Activated CD4-positive, CD25-positive, alpha-beta regulatory T cell (primary cell): ENCODE data around the gene SUPT3H.

Experiments used
- DNase-seq, 4 experiments: peaks; one replicate each; lab custom pipeline; 2025; lab: John Stamatoyannopoulos, UW

SUPT3H gene

DNA sequence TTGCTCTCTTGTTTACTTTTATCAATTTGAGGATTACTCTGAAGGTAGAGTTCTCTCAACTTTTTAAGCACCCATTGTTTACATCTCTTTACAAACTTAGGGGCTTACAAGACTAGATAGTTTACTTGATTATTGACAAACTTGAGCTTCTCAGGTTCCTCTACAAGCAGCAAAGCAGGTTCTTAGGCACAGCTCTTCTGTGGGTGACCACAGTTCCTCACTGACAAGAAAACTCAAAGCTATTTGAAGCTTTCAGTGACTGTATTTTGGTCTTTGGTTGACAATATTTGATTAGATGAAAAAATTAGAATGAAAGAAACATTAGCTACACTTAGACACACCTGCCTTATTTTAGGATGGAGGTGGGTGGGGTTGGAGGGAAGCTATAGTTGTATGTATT lies 376.9 kb downstream of the SUPT3H start:
- no peak for DNase-seq

DNA sequence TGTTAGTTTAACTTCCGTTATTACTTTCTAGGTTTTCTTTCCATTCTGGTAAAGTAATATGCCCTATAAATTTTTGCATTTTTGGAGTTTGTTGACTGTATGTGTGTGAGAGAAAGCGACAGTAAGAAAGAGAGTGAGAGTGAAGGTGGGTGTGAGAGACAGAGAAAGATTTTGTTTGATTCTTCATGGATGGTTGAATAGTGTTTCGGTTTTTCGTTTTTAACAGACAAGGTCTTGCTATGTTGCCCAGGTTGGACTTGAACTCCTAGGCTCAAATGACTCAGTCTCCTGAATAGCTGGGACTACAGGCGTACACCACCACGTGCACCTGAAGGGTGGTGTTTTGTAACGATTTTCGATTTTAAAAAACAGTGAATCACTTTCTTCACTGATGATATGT lies 378.7 kb downstream of the SUPT3H start:
- DNase-seq, result no peak

DNA sequence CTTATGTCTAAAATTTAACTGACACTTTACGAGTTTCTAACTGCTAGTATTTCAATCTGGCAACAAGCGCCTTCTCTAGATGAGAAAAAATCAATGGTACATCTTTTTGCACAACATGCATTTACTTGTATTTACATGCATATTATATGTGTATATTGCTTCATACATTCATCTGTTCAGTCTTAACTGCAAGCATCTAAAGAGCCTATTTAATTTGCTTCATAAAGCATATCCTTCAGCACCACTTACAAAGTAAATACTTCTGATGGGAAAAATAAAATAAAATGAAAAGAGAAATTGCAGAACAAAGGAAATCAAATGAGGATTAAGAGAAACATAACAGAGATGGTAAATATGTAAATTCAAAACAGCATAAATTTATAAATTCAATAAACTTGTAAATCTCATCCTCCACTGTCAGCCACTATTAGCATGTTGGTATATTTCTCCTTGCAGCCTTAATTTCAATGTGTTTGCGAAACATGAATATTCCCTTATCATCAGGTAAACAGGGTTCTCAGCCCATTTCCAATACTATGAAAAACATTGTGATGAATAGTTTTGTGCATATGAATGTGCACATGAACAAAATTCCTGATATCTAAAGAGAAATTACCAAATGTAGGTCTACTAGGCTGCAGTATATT lies 382.1 kb downstream of the SUPT3H start:
- DNase-seq, result no peak

DNA sequence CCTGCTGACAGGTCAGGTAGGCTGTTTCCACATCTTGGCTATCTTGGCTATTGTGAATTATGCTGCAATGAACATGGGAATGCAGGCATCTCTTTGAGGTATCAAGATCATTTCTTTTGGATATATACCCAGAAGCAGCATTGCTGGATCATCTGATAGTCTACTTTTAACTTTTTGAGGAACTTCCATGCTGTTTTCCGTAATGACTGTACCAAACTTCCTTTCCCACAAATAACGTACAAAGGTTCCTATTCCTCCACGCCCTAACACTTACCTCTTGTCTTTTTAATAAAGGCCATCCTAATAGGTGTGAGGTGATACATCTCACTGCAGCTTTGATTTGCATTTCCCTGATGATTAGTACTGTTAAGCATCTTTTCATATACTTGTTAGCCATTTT lies 388.3 kb downstream of the SUPT3H start:
- DNase-seq, result no peak

DNA sequence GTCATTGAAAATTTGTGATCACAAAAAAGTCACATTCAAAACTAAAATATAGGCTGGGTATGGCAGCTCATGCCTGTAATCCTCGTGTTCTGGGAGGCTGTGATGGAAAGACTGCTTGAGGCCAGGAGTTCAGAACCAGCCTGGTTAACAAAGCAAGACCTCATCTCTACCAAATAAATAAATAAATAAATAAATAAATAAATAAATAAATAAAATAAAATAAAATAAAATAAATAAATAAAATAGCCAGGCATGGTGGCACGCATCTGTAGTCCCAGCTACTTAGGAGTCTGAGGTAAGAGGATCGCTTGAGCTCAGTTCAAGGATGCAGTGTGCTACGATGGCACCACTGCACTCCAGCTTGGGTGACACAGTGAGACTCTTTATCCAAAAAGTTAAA lies 392.7 kb downstream of the SUPT3H start:
- DNase-seq, result no peak

DNA sequence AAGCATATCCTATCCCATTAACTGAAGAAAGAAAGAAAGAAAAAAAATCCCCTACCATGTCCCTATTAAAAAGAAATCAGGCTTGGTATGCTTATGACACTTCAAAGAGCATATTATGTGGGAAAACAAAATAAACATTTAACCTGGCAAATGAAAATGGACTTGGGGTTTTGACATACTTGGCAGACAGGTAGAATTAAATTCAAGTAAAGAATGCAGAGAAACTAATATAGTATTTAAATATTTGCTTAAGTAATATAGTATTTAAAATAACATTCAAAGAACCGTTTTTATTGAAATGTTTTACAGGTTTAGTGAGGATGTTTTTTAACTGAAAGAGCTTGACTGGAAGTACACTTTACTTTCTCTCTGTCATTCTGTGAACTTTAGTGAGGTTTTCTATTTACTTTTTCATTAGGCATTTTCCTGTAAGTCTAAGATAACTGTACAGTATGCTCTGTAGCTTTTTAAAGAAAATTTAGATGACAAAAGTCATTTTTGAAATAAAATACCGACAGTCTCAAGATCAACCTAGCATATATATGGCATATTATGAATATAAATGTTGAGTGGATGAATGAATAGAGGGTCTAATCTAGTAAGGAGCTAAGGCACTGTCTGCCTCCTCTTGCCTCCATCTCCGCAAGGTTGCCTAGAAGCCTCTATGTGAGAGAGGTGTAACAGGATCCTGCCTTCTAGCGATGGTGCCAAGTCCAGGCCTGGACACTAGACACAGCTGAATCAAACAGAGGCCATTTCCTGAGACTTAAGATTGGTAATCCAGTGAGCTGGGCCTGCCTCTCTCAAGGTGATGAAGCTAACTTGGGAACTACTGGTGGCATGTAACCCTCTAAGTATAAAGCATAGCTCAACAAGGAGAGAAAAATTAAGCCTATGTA lies 394.0 kb downstream of the SUPT3H start:
- DNase-seq, result no peak

DNA sequence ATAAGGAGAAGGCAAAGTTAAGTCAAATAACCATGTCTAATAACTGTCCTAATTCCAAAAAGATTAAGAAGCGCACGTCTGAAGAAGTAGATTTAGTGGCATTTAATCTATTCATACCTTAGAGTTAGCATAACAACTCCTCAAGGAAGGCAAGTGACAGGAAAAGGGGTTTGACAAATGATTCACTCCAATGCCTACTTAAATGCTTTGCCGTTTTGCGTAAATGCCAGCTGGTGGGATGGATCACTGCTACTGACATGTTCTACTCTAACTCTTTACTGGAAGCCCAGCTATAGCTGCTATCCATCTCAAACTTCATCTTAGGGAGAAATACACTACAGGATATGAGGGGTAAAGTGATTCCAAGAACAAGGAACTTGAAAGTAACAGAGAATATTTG lies 396.9 kb downstream of the SUPT3H start:
- no peak for DNase-seq

DNA sequence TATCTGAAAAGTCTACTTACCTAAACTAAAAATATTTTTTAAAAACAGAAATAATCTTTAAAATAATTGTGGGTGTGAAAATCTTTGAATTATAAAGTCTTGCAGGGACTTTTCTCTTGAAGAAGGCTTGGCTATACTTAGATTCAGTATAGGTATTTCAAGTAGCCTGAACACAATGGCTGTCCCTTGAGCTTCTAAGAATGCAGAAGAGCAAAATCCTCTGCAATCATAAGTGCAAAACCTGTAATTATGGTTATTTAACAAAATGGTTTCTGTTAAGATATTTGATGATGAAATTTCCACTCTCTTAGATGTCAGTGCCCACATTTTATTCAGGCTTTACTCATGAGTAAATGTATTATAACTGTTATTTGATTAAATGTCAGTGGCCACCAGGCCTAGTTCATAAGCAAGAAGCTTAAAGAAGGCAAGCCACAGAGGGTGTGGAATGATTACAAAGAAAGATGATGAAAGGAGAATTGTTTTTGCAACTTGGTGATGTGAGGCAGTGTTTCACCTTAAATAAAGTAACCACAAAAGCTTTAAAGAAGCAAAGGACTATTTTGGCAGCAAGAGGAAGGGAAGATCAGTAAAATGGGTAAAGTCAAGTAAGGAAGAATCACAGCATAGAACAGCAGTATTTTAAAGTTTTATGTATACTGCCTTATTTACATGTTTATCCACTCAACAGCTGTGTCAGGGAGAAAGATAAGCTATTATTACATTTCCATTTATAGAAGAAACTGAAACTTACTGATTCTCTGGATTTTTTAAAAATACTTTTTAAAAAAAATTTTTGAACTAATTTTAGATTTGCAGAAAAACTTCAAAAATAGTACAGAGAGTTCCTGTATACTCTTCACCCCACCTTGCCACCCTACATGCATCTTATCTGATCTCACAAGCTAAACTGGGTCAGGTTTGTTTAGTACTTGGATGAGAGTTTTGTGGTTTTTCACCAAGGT lies 400.8 kb downstream of the SUPT3H start:
- no peak for DNase-seq

DNA sequence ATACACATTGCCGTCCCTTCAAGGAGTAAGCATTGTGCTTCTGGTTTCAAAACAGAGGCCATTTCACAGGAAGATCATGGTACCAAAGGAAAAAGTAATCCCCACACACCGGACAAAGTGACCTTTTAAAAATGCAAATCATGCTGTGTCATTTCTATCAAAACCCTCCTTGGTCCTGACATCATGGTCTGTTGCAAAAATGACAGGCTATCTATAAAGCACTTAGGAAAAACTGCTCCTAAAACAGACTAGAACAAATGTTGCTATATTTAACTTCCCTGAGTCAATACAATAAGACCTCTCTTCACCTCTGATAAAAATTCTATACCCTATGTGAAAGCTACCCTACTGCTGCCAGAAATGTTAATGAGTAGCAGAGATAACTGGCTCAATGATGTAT lies 403.2 kb downstream of the SUPT3H start:
- DNase-seq, result no peak

DNA sequence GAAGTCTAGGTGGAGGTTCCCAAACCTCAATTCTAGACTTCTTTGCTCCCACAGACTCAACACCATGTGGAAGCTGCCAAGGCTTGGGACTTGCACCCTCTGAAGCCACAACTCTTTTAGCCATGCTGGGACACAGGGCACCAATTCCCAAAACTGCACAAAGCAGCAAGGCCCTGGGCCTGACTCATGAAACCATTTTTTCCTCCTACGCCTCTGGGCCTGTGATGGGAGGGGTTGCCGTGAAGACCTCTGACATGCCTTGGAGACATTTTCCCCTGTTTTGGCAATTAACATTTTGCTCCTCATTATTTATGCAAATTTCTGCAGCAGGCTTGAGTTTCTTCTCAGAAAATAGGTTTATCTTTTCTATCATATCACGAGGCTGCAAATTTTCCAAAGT lies 405.0 kb downstream of the SUPT3H start:
- no peak for DNase-seq

DNA sequence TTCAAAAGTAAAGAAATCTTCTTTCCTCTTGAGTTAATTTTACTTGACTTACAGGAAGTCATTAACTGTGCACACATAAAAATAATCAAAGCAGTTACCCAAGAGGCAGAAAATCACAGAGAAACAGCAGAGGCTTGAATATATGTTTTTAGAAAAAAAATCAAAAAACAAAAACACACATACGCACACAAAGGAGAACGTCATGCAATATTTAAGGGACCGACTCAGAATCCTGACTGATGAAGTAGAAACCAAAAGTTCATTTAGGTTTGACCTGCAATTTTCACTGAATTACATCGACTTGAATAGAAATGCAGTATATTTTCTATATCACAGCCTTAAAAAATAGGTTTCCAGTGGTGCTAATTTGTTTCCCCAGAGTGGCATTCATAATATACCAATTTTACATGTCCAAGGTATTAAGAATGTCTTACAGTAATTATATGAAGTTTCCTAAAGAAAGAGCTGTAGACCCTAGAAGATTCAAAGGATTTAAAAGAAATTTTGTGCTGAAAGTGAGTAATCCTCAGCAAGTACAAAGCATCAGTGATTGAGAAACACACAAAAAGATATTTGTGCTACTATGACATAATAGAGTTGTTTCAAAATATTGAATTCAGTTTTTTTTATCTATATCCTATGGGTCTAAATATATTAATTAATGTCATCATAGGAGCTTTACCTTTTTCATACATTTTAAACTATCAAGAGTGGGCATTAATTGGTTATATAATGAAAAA lies 408.1 kb downstream of the SUPT3H start:
- no peak for DNase-seq

DNA sequence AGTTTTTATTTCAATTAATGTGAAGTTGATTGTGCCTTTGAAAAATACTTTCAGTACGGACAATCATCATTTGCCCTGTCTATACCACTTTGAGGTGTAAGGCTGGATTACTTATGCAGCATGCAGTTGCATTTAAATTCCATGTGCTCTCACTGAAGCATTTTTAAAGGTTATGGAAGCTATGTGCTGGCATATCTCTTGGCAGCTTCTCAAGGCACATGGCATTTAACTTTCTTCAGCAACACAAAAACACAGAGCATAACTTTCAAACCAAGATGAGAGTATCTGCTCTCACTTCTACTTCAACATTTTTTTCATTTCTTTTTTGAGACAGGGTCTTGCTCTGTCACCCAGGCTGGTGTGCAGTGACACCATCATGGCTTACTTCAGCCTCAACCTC lies 410.3 kb downstream of the SUPT3H start:
- DNase-seq, result no peak

DNA sequence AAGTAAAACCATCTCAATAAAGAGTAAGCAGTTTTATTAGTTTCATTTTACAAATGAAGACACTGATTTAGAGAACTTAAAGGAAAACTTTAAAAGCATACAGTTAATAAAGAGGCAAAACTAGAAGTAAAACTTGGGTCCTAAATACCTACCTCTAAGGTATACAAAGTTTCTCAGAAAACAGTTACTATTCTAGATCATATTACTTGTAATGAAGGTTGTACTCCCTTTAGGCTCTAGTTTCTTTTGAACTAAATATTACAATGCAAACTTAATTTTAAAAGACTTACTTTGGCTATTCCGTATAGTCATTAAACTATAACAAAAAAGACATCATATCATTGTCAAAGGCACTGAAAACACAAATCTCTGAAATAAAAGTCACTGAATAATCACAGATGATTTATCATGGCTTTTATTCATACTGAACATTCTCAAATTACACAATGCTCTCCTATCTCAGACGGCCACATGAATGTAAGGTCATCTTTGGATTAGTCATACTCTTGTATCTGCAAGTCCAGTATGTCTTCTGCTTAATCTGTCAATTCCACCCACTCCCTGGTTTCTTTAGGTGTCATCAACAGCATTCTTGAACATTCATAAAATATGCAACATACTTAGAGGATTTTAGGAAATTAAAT lies 411.2 kb downstream of the SUPT3H start:
- DNase-seq, result no peak

DNA sequence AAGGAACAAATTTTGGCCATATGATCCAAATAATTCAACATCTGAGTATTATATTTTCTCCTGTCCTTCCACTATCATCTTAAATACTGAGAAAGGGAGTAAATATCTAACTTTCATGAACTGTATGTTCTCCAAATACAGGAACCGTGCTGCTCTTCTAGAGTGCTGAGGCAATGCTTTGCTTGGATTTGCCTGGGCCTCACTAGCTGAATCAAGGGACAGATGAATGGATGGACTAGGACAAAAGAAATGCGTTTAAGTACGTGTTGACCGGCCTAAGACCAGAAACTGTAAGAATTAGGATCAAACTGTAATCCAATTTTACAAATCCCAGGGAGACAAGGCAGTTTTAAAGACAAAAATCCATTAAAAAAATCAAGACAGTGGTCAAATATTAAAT lies 412.0 kb downstream of the SUPT3H start:
- DNase-seq, result no peak

DNA sequence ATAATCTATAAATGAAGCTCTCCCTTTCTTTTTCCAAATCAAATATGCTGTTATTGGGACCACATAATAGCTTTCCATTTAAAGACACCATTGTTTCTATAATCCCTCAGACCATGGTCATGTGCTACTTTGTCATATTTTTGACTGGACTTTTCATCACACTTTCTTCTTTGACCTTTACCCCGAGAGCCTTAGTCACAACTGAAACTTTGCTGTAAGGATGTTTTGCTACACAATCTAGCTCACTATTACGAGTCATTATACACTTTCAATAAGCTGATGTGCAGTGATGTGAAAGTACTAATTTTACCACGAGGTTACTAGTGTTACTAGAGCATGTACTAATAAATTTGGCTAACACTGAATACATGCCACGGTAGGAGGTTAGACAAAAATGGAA lies 416.8 kb downstream of the SUPT3H start:
- no peak for DNase-seq

DNA sequence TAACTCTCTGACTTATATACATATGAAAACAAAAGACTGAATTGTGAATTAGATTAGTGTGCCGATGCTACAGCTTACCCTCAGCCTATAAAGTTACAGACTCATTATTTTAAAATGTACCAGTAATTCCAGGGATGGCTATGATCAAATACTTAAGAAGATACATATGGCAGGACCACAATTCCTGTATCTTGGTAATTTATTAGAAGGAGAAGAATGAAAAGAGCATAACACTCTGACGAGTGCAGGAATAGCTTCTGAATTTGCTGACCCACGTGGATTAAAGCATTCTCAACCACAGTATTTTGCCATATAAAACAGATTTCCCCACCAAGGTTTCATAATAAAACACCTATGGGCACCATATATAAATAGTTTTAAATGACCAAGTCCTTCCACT lies 418.1 kb downstream of the SUPT3H start:
- DNase-seq, result no peak

DNA sequence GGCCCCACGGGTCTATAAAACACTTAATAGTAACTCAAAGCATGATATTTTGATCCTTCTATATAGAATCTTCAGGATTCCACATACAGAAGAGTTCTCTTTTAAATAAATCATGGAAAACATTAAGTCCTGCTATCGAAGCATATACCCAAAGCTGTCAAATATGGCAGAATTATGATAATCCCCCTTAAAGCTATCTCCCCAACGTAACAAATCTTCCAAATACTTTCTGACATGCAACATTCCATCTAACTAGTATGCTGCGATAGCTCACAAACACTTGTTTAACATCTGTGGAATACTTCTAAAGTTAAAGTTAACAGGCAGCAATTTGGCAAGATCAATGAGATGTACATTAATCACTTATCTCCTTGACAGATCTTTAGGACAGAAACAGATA lies 420.6 kb downstream of the SUPT3H start:
- no peak for DNase-seq

DNA sequence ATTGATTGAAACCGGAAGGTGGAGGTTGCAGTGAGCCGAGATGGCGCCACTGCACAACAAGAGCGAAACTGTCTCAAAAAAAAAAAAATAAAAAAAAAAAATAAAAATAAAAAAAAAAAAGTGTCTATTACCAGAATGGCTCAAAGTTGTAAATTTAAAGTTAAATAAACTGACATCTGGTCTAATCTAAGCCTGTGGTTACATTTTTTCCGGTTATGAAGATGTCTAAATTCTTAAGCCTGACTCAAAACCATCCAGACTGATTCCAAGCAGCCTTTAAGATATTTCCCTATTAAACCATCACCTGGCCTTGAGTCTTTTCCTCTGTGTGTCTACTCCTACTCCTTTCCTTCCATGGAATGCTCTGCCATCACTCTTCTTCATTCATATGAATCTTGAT lies 421.3 kb downstream of the SUPT3H start:
- no peak for DNase-seq

DNA sequence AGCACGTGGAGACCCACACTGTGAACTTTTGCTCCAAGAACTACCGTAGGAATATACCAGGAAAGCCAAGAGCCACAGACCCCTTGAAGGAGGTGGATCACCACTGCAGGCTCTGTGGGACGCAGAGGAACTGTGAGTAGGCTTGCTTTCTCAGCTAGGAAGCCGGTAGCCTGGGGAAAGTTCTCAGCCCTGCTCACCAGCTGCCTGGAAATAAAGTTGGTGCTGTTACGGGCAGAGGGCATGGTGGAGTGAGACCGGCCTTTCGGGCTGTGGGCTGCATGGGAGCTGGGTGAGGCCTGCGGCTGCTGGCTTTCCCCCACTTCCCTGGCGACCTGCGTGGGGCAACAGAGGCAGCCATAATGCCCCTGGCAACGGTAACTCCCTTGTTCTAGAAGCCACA lies 422.6 kb downstream of the SUPT3H start:
- no peak for DNase-seq

DNA sequence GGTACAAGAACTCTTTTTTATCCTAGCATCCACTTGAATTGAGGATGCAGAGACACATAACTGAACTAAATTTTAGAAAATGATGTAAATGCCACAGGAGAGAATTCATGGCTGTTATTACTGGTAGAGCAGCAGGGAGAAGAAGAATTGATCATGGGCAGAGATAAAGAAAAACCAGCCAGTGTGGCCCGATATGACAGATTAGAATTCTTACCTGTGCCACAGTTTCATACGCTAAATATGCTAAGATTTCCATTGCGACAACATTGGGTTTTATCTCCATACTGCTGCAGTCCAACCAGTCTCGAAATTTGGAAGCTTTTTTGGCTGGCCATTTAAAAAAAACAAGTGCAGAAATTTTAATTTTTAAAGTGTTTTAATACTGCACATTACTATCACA lies 423.5 kb downstream of the SUPT3H start:
- DNase-seq, result no peak

DNA sequence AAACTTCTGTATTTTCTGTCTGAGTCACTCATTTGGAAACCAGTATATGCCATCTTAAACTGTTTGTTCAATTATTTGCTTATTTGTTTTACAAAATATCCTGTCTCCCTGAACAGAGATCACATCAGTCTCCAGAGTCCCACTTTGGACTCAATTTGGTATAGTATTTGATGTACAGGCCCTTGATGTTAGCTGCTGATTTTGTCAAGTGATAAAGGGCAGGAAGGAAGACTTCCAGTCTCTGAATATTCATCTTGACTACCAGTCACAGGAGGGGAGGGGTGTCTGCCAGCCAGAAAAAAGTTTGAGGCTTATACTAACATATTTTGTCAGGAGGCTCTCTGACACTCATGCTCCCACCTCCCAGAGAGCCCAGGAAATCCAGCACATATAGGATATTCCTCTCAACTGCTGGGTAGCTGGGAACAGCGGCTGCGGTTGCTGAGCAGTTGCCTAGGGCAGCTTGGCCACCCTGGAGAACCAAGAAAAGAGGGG lies 426.4 kb downstream of the SUPT3H start:
- DNase-seq, result no peak
